GM23338 (cell line): ENCODE measurements around the gene POMT2. TPM values are rescaled to one million over a fixed set of nuclear protein-coding genes. Genes with fewer than 3 reads are reported as not detected.

ENCODE experiments used
- ATAC-seq: fragments of 200-7000 bp; cut with Tn5 transposase; 3 replicates; pipeline ENCODE4 v1.9.1; 2020
- DNase-seq: peaks from one replicate; pipeline ENCODE4 v3.0.0-alpha.2; 2015; ENCODE audit warnings: low spot score
- H2AFZ ChIP-seq: fragments of 200-600 bp; sonication (generic); 2 replicates; pipeline ENCODE4 v1.8.0; 2016; ENCODE audit warnings: antibody characterized with exemption, mild to moderate bottlenecking, moderate library complexity
- H3F3A ChIP-seq: fragments of 200-600 bp; sonication (generic); replicated peaks from 2 replicates; pipeline ENCODE4 v1.8.0; 2017; ENCODE audit warnings: antibody characterized with exemption, mixed run types, low read depth
- H3K27ac ChIP-seq: fragments of 200-600 bp; sonication (generic); 2 replicates; pipeline ENCODE4 v1.6.1; 2016; ENCODE audit warnings: low read depth
- H3K27me3 ChIP-seq: fragments of 200-600 bp; sonication (generic); 2 replicates; pipeline ENCODE4 v1.8.0; 2016; ENCODE audit warnings: mild to moderate bottlenecking, mixed run types, moderate library complexity; ENCODE audit not compliant: insufficient read depth
- H3K36me3 ChIP-seq: fragments of 200-600 bp; sonication (generic); 2 replicates; pipeline ENCODE4 v1.8.0; 2016; ENCODE audit warnings: mild to moderate bottlenecking; ENCODE audit not compliant: insufficient read depth
- H3K4me1 ChIP-seq: fragments of 200-600 bp; sonication (generic); 2 replicates; pipeline ENCODE4 v1.8.0; 2016; ENCODE audit warnings: mild to moderate bottlenecking, moderate library complexity; ENCODE audit not compliant: insufficient read depth
- H3K4me2 ChIP-seq: fragments of 200-600 bp; sonication (generic); 2 replicates; pipeline ENCODE4 v1.7.1; 2017; ENCODE audit warnings: mixed run types
- H3K4me3 ChIP-seq: fragments of 200-600 bp; sonication (generic); 2 replicates; pipeline ENCODE4 v1.6.1; 2016; ENCODE audit warnings: mixed run types
- H3K79me2 ChIP-seq: fragments of 200-600 bp; sonication (generic); replicated peaks from 2 replicates; pipeline ENCODE4 v1.8.0; 2017; ENCODE audit warnings: mild to moderate bottlenecking; ENCODE audit not compliant: insufficient read depth
- H3K9me2 ChIP-seq: fragments of 200-600 bp; sonication (generic); 2 replicates; pipeline ENCODE4 v1.8.0; 2017; ENCODE audit not compliant: insufficient read depth
- H4K20me1 ChIP-seq: fragments of 200-600 bp; sonication (generic); replicated peaks from 2 replicates; pipeline ENCODE4 v1.8.0; 2017; ENCODE audit warnings: mild to moderate bottlenecking; ENCODE audit not compliant: insufficient read depth
- H3K27ac Mint-ChIP-seq: 2 replicates; pipeline ENCODE4 v1.8.0; 2020; ENCODE audit warnings: inconsistent platforms, mild to moderate bottlenecking, moderate library complexity, mixed read lengths
- H3K27me3 Mint-ChIP-seq: 3 replicates; pipeline ENCODE4 v1.8.0; 2022; ENCODE audit warnings: low read depth, mild to moderate bottlenecking, moderate library complexity, mixed read lengths, inconsistent platforms; ENCODE audit not compliant: insufficient read depth, poor library complexity
- H3K36me3 Mint-ChIP-seq: 3 replicates; pipeline ENCODE4 v1.8.0; 2021; ENCODE audit warnings: low read depth, mild to moderate bottlenecking, inconsistent platforms, moderate library complexity, mixed read lengths
- H3K4me1 Mint-ChIP-seq: 3 replicates; pipeline ENCODE4 v1.8.0; 2020; ENCODE audit warnings: mild to moderate bottlenecking, inconsistent platforms, mixed read lengths
- H3K4me3 Mint-ChIP-seq: 3 replicates; pipeline ENCODE4 v1.8.0; 2021; ENCODE audit warnings: moderate library complexity, mild to moderate bottlenecking, inconsistent platforms, mixed read lengths
- H3K9me3 Mint-ChIP-seq: 3 replicates; pipeline ENCODE4 v1.8.0; 2020; ENCODE audit warnings: moderate library complexity, mild to moderate bottlenecking, inconsistent platforms, mixed read lengths
- CREB1 ChIP-seq: fragments of 250-450 bp; sonication (Bioruptor Pico); IDR thresholded peaks from 2 replicates; pipeline ENCODE4 v1.5.0; 2020; ENCODE audit warnings: low read depth, mild to moderate bottlenecking, moderate library complexity
- EZH2 ChIP-seq: fragments of 200-600 bp; sonication (generic); IDR thresholded peaks from one replicate; pipeline ENCODE4 v1.8.0; 2017; ENCODE audit warnings: antibody characterized with exemption, mild to moderate bottlenecking, low read depth; ENCODE audit not compliant: unreplicated experiment
- EZH2phosphoT487 ChIP-seq: fragments of 200-600 bp; sonication (generic); IDR thresholded peaks from one replicate; pipeline ENCODE4 v1.8.1; 2018; ENCODE audit warnings: antibody characterized with exemption; ENCODE audit not compliant: unreplicated experiment
- JUNB ChIP-seq: IDR thresholded peaks from one replicate; pipeline ENCODE4 v1.6.1; 2016; ENCODE audit warnings: antibody characterized with exemption; ENCODE audit not compliant: unreplicated experiment
- NANOG ChIP-seq: IDR thresholded peaks from 2 replicates; pipeline ENCODE4 v1.6.1; 2016; ENCODE audit warnings: antibody characterized with exemption, borderline replicate concordance
- POLR2AphosphoS5 ChIP-seq: IDR thresholded peaks from 2 replicates; pipeline ENCODE4 v1.6.1; 2016; ENCODE audit warnings: antibody characterized with exemption, low read depth
- REST ChIP-seq: IDR thresholded peaks from one replicate; pipeline ENCODE4 v1.6.1; 2018; ENCODE audit warnings: antibody characterized with exemption; ENCODE audit not compliant: unreplicated experiment
- STAT1 ChIP-seq: IDR thresholded peaks from one replicate; pipeline ENCODE4 v1.6.1; 2016; ENCODE audit warnings: antibody characterized with exemption; ENCODE audit not compliant: unreplicated experiment
- ZNF114 ChIP-seq: fragments of 250-450 bp; sonication (Bioruptor Pico); IDR thresholded peaks from 2 replicates; pipeline ENCODE4 v1.5.0; 2020; ENCODE audit warnings: mild to moderate bottlenecking, moderate library complexity
- ZNF331 ChIP-seq: fragments of 250-450 bp; sonication (Bioruptor Pico); IDR thresholded peaks from 2 replicates; pipeline ENCODE4 v1.5.0; 2020; ENCODE audit warnings: low read depth, mild to moderate bottlenecking, moderate library complexity
- ZNF462 ChIP-seq: fragments of 250-450 bp; sonication (Bioruptor Pico); IDR thresholded peaks from 2 replicates; pipeline ENCODE4 v1.5.0; 2020; ENCODE audit warnings: mild to moderate bottlenecking, moderate library complexity
- polyA plus RNA-seq: library from polyadenylated mRNA; unstranded; fragments of >200 nt; fragmentation: Nextera tagmentation; extraction: Ambion mirVana; gene quantifications from 2 replicates; pipeline ENCODE4 v1.2.1, GENCODE V29; 2016
- total RNA-seq: library from RNA; depleted of rRNA; stranded (reverse); fragments of >200 nt; shearing (Covaris generic); gene quantifications from 2 replicates; pipeline ENCODE4 v1.2.3, GENCODE V29; 2014
- TF ChIP-seq, protein P1 (sequence below): IDR thresholded peaks from 2 replicates; pipeline ENCODE4 v1.6.1; 2016; ENCODE audit warnings: antibody characterized with exemption
- TF ChIP-seq, protein P2 (sequence below), 2 experiments: fragments of 200-600 bp in 1 of 2; sonication (generic) in 1 of 2; conservative IDR thresholded peaks; 2 replicates each; pipeline versions ENCODE4 v1.5.1 to v1.6.1; 2016 to 2017; ENCODE audit warnings: antibody characterized with exemption in 2 of 2, low read depth in 2 of 2, mild to moderate bottlenecking in 2 of 2, moderate library complexity in 1 of 2

POMT2 gene
- total and polyA plus RNA-seq, 2 experiments from 2014 or later = 24.3 to 29.9 TPM

DNA sequence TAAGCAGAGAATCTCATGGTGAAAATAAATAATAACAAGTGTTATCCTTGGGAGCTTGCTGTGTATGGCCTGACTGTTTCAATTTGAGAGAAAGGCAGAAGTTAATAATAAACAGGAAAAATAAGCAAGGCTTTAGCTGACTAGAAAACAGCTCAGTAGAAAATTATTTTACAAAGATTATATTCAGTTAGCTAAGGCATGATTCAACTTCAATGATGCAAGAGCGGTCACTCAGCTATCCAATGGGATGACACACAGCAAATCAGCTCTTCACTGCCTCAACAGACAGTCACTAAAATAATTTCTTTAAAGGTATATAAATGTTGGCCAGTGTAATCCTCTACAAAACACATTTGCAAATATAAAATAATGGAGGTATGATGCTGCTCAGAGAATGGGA, 18.7 kb upstream of the POMT2 start:
- Histone ChIP-seq H3K9me2 (0 out of 2 replicates have a peak, but pooled peaks cover 4% of the 10 kb centered on the region), H3K4me2 (no peak overlapping the region), H3K36me3 (no peaks in the 10 kb centered on the region), H3F3A (no peaks in the 10 kb centered on the region), H3K27me3 (no peaks in the 10 kb centered on the region), H3K4me3 (no peak overlapping the region), H3K79me2 (no peaks in the 10 kb centered on the region), H4K20me1 (no peaks in the 10 kb centered on the region), H3K27ac (peak overlapping the region; percentile 68; the same call in 1 of the 2 replicates), H3K4me1 (peaks cover 51% of the 10 kb centered on the region), H2AFZ (no peak overlapping the region)
- Mint-ChIP-seq H3K36me3 (peaks cover 20% of the 10 kb centered on the region), H3K4me1 (peaks cover 79% of the 10 kb centered on the region), H3K27me3 (no peaks in the 10 kb centered on the region), H3K9me3 (no peaks in the 10 kb centered on the region), H3K4me3 (no peak overlapping the region), H3K27ac (peak overlapping the region; percentile 94; the same call in 1 of the 2 replicates)
- no peak for DNase-seq
- TF ChIP-seq REST = no peak
- no peak for TF ChIP-seq JUNB
- no peak for TF ChIP-seq NANOG
- TF ChIP-seq, protein P1, sequence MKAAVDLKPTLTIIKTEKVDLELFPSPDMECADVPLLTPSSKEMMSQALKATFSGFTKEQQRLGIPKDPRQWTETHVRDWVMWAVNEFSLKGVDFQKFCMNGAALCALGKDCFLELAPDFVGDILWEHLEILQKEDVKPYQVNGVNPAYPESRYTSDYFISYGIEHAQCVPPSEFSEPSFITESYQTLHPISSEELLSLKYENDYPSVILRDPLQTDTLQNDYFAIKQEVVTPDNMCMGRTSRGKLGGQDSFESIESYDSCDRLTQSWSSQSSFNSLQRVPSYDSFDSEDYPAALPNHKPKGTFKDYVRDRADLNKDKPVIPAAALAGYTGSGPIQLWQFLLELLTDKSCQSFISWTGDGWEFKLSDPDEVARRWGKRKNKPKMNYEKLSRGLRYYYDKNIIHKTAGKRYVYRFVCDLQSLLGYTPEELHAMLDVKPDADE = no peak
- no peak for TF ChIP-seq POLR2AphosphoS5
- no peak for TF ChIP-seq CREB1 (CRISPR knock-in tag)
- no peak for TF ChIP-seq EZH2
- TF ChIP-seq ZNF462 (CRISPR knock-in tag) = no peak
- no peak for TF ChIP-seq ZNF331 (CRISPR knock-in tag)
- no peak for TF ChIP-seq STAT1
- TF ChIP-seq ZNF114 (CRISPR knock-in tag) = no peak
- TF ChIP-seq, protein P2, sequence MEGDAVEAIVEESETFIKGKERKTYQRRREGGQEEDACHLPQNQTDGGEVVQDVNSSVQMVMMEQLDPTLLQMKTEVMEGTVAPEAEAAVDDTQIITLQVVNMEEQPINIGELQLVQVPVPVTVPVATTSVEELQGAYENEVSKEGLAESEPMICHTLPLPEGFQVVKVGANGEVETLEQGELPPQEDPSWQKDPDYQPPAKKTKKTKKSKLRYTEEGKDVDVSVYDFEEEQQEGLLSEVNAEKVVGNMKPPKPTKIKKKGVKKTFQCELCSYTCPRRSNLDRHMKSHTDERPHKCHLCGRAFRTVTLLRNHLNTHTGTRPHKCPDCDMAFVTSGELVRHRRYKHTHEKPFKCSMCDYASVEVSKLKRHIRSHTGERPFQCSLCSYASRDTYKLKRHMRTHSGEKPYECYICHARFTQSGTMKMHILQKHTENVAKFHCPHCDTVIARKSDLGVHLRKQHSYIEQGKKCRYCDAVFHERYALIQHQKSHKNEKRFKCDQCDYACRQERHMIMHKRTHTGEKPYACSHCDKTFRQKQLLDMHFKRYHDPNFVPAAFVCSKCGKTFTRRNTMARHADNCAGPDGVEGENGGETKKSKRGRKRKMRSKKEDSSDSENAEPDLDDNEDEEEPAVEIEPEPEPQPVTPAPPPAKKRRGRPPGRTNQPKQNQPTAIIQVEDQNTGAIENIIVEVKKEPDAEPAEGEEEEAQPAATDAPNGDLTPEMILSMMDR (conservative IDR thresholded peaks at IDR 0.05; ENCODE audit: low read depth in 2 of 2) = no peak
- no peak for TF ChIP-seq EZH2phosphoT487
- ATAC-seq = no peak
